Measurements from ENCODE around the gene CXCR5.

The CXCR5 gene

GRCh38 chr11:118910309-118911112 lies 26.8 kb downstream of the CXCR5 start:
- Histone ChIP-seq H3K27me3 (ENCODE audit: control insufficient read depth, insufficient read depth, low read length) (no peaks in the 10 kb centered on the region), H3K9me3 (replicated peaks; ENCODE audit: low read length) (no peaks in the 10 kb centered on the region), H3K4me1 (ENCODE audit: control insufficient read depth, insufficient read depth, low read length) (peaks cover 76% of the 10 kb centered on the region), H3K4me3 (ENCODE audit: low read length) (peak overlapping the region; percentile 68), H3K36me3 (ENCODE audit: insufficient read depth, low read length) (peaks cover 23% of the 10 kb centered on the region), H3K4me2 (ENCODE audit: low read length) (peak overlapping the region; percentile 91), H3K9ac (ENCODE audit: low read depth, low read length) (peak overlapping the region; percentile 88)

GRCh38 chr11:118911113-118911879 lies 27.6 kb downstream of the CXCR5 start:
- H3K27me3 ChIP-seq (ENCODE audit: control insufficient read depth, insufficient read depth, low read length) = no peaks in the 10 kb centered on the region
- H3K4me3 ChIP-seq (ENCODE audit: low read length) = peak overlapping the region; percentile 55
- peaks cover 20% of the 10 kb centered on the region for H3K36me3 ChIP-seq (ENCODE audit: insufficient read depth, low read length)
- peaks cover 84% of the 10 kb centered on the region for H3K4me1 ChIP-seq (ENCODE audit: control insufficient read depth, insufficient read depth, low read length)
- H3K9me3 ChIP-seq (replicated peaks; ENCODE audit: low read length) = no peaks in the 10 kb centered on the region
- H3K4me2 ChIP-seq (ENCODE audit: low read length) = peak overlapping the region; percentile 73
- H3K9ac ChIP-seq (ENCODE audit: low read depth, low read length) = peak overlapping the region; percentile 82

- Histone ChIP-seq H3K9ac (ENCODE audit: low read depth, low read length) (peak overlapping the region; percentile 82), H3K4me1 (ENCODE audit: control insufficient read depth, insufficient read depth, low read length) (peaks cover 91% of the 10 kb centered on the region), H3K9me3 (replicated peaks; ENCODE audit: low read length) (no peaks in the 10 kb centered on the region), H3K4me3 (ENCODE audit: low read length) (peak overlapping the region; percentile 55), H3K27me3 (ENCODE audit: control insufficient read depth, insufficient read depth, low read length) (no peaks in the 10 kb centered on the region), H3K4me2 (ENCODE audit: low read length) (peak overlapping the region; percentile 73), H3K36me3 (ENCODE audit: insufficient read depth, low read length) (peaks cover 13% of the 10 kb centered on the region)
Measured at GRCh38 chr11:118911880-118912741, 28.4 kb downstream of the CXCR5 start.

- peak overlapping the region; percentile 52 for H3K4me3 ChIP-seq (ENCODE audit: low read length)
- no peaks in the 10 kb centered on the region for H3K9me3 ChIP-seq (replicated peaks; ENCODE audit: low read length)
- peaks cover 5% of the 10 kb centered on the region for H3K36me3 ChIP-seq (ENCODE audit: insufficient read depth, low read length)
- H3K9ac ChIP-seq (ENCODE audit: low read depth, low read length) = peak overlapping the region; percentile 73
- H3K4me2 ChIP-seq (ENCODE audit: low read length) = peak overlapping the region; percentile 73
- H3K4me1 ChIP-seq (ENCODE audit: control insufficient read depth, insufficient read depth, low read length) = peaks cover 91% of the 10 kb centered on the region
- no peaks in the 10 kb centered on the region for H3K27me3 ChIP-seq (ENCODE audit: control insufficient read depth, insufficient read depth, low read length)
Measured at GRCh38 chr11:118912742-118913410, 29.2 kb downstream of the CXCR5 start.

GRCh38 chr11:118913411-118914125 lies 29.9 kb downstream of the CXCR5 start:
- Histone ChIP-seq H3K27me3 (ENCODE audit: control insufficient read depth, insufficient read depth, low read length) (no peaks in the 10 kb centered on the region), H3K4me3 (ENCODE audit: low read length) (peak overlapping the region; percentile 32), H3K4me2 (ENCODE audit: low read length) (peak overlapping the region; percentile 73), H3K9me3 (replicated peaks; ENCODE audit: low read length) (no peaks in the 10 kb centered on the region), H3K4me1 (ENCODE audit: control insufficient read depth, insufficient read depth, low read length) (peaks cover 97% of the 10 kb centered on the region), H3K9ac (ENCODE audit: low read depth, low read length) (peak overlapping the region; percentile 56), H3K36me3 (ENCODE audit: insufficient read depth, low read length) (no peaks in the 10 kb centered on the region)

- H3K4me2 ChIP-seq (ENCODE audit: low read length) = peak overlapping the region; percentile 60
- peaks cover 96% of the 10 kb centered on the region for H3K4me1 ChIP-seq (ENCODE audit: control insufficient read depth, insufficient read depth, low read length)
- H3K36me3 ChIP-seq (ENCODE audit: insufficient read depth, low read length) = no peaks in the 10 kb centered on the region
- no peaks in the 10 kb centered on the region for H3K27me3 ChIP-seq (ENCODE audit: control insufficient read depth, insufficient read depth, low read length)
- H3K9ac ChIP-seq (ENCODE audit: low read depth, low read length) = peak overlapping the region; percentile 56
- H3K4me3 ChIP-seq (ENCODE audit: low read length) = peak overlapping the region; percentile 32
- no peaks in the 10 kb centered on the region for H3K9me3 ChIP-seq (replicated peaks; ENCODE audit: low read length)
Measured at GRCh38 chr11:118914178-118914918, 30.7 kb downstream of the CXCR5 start.

- H3K9me3 ChIP-seq (replicated peaks; ENCODE audit: low read length) = no peaks in the 10 kb centered on the region
- no peaks in the 10 kb centered on the region for H3K27me3 ChIP-seq (ENCODE audit: control insufficient read depth, insufficient read depth, low read length)
- no peaks in the 10 kb centered on the region for H3K36me3 ChIP-seq (ENCODE audit: insufficient read depth, low read length)
- peak overlapping the region; percentile 78 for H3K9ac ChIP-seq (ENCODE audit: low read depth, low read length)
- peaks cover 96% of the 10 kb centered on the region for H3K4me1 ChIP-seq (ENCODE audit: control insufficient read depth, insufficient read depth, low read length)
- H3K4me3 ChIP-seq (ENCODE audit: low read length) = no peak overlapping the region
- no peak overlapping the region for H3K4me2 ChIP-seq (ENCODE audit: low read length)
Measured at GRCh38 chr11:118914987-118915386, 31.3 kb downstream of the CXCR5 start.

- Histone ChIP-seq H3K4me2 (ENCODE audit: low read length) (no peak overlapping the region), H3K9ac (ENCODE audit: low read depth, low read length) (peak overlapping the region; percentile 78), H3K4me1 (ENCODE audit: control insufficient read depth, insufficient read depth, low read length) (peaks cover 97% of the 10 kb centered on the region), H3K36me3 (ENCODE audit: insufficient read depth, low read length) (no peaks in the 10 kb centered on the region), H3K27me3 (ENCODE audit: control insufficient read depth, insufficient read depth, low read length) (no peaks in the 10 kb centered on the region), H3K4me3 (ENCODE audit: low read length) (no peak overlapping the region), H3K9me3 (replicated peaks; ENCODE audit: low read length) (no peaks in the 10 kb centered on the region)
Measured at GRCh38 chr11:118915396-118915795, 31.7 kb downstream of the CXCR5 start.

GRCh38 chr11:118915941-118916841 lies 32.5 kb downstream of the CXCR5 start:
- Histone ChIP-seq H3K4me3 (ENCODE audit: low read length) (peak overlapping the region; percentile 1), H3K27me3 (ENCODE audit: control insufficient read depth, insufficient read depth, low read length) (no peaks in the 10 kb centered on the region), H3K4me1 (ENCODE audit: control insufficient read depth, insufficient read depth, low read length) (peaks cover 97% of the 10 kb centered on the region), H3K9me3 (replicated peaks; ENCODE audit: low read length) (no peaks in the 10 kb centered on the region), H3K4me2 (ENCODE audit: low read length) (peak overlapping the region; percentile 75), H3K36me3 (ENCODE audit: insufficient read depth, low read length) (no peaks in the 10 kb centered on the region), H3K9ac (ENCODE audit: low read depth, low read length) (peak overlapping the region; percentile 78)
